Putamen (tissue), 1 donor: ENCODE results near the gene TLE3.
A peak's percentile ranks its signal among the peaks of the same experiment; 100 is the strongest.

Experiments used
- DNase-seq: peaks from one replicate; pipeline ENCODE4 v3.0.0-alpha.2; 2016; ENCODE audit warnings: low spot score

The TLE3 gene

DNA sequence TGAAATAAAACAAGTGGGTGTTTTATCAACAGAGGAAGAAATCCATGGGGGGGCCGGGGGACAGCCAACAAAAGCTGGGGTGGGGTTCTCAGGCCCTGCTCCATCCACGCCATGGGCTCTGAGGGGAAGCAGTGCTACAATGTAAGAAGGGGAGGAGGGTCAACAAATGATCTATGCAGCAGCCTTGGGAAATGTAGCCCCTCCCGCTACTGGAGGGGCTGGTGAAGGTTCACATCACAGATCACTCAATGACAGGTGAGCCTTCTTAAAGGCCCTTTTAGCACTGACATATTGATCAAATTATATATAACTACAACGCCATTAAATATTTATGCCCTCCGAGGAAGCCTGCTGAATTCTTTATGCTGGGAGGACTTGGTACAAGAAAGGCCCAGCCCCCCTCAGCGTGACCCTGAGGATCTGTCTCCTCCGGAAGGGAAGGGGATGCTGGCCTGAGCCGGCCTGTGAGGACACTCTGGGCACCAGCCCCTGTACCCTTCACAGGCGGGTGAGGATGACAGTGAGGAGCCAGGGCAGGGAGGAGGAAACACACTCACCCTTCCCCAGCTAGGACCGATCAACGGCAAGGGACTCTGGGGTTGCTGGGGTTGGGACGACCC is 15.3 kb downstream of the TLE3 start:
- no peak for DNase-seq

DNA sequence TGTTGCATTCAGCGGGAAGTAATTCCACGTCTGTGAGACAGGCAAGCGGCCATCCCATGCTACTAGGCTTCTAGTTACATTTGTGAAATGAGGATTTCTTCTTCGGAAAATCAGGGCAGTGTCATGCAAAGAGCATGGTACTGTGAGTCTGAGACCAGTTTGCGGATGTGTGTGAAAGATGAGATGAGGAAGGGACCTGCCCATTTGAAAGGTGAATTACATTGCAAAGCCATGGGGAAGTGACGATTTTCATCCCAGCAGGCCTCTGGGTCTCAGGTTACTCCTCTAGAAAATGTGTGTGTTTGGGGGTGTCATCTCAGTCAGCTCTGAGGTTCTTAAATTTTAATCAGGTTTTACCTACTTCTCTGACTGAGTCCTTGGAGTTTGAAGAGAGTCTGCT is 16.1 kb downstream of the TLE3 start:
- no peak for DNase-seq

DNA sequence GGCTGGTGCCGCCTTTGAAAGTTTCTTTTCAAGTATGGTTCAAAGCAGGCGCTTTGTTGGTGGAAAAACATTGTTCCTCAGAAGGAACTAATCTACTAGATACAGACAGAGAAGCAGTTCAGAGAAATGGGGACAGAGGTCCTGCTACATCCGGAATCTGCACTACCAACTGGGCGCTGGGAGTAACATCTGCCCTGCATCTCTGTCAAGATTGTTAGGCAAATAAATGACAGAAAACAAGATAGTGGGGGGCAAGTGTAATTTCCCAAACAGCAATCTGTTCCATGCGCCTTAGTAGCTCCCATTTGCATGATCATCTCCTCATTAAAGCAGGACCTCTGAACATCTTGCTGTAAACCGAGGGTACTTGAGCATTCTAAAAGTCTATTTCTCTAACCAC is 17.4 kb downstream of the TLE3 start:
- DNase-seq = no peak

DNA sequence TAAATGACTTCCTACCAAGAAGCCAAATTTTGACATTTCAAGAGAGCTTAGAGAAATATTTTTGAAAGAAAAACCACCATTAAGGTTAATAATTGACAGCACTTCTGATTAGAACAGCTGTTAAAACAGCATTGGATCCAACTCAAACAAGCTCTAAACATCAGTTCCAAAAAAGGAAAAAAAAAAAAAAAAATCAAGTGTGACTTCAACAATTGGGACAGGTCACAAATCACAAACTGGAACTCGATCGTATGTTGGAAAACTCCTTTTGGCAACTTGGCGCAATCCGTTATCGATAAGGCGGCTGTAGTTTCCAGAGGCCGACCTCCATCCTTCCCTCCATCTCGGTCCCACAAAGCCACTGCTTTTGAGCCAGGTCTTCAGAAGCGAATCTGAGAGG is 17.8 kb downstream of the TLE3 start:
- DNase-seq = no peak

DNA sequence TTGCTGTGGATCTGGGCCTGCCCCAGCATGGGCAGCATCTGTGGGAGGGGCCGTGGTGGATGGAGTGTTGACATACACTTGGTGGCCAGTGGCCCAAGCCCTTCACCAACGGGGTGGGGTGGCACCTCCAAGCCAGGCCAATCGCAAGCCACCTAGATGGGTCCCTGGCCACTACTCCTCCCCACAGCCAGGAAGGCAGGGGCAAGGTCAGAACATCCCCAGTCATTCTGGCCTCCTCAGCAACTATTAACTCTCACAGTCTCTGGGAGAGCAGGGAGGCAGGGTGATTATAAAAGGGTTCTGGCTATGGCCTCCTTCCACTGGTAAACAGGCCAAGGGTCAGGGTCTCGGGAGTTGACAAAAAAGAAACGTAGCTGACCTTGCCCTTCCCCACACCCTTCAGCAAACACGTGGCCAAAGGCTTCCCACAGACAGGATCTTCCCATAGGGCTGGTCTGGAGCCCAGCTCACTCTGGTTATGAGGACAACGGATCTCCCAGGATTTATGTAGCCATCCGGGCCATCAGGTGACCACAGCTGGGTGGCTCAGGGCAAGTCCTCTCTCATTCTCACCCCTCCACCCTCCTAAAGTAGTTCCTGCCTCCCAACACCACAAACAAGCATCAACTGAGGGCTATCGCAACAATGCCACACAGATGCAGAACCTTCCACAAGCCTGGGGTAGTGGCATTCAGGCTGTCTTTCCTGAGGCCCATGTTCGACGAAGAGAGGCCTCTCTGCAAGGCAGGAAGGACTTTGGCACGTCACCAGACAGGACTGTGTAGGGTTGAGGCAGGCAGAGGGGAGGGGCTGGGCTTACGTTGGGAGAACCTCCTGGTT is 18.9 kb downstream of the TLE3 start:
- DNase-seq = no peak

DNA sequence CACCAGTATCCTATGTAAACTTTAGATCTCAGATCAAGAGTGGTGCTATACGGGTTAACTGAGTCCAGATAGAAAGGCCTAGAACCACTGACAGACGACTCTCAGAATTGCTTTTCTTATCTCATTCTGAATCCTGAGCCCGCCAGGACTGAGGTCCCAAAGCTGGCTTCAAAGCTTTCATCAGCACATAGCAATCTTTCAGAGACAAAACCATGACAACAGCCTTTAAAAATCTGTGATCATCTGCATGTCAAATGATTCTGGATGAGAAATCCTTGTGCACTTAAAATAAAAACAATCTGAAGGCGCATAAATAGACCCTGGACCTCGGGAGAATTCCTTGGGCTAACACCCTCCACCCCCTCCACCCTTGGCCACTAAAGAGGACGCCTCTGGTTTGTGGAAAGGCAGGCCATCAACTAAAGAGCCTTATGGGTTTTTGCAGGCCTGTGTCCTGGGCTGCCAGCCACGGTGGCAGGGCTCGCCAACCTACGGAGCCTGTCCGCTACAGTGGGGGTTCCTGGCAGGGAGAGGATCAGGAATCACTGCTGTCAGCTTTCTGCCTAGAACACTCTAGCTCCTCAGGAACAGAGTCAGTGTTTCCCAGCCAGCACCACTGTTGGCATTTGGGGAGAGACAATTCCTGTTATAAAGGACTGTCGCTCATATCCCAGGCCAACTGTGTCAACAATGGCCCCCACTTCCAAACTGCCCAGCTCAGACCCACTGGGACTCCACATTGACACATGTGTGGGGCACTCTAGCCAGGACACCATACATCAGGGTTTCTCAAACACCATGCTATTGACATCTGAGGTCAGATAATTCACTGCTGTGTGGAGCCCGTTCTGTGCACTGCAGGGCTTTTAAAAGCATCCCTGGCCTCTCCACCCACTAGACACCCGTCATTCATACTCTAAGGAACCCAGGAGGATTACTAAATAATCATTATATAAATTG is 20.2 kb downstream of the TLE3 start:
- no peak for DNase-seq

DNA sequence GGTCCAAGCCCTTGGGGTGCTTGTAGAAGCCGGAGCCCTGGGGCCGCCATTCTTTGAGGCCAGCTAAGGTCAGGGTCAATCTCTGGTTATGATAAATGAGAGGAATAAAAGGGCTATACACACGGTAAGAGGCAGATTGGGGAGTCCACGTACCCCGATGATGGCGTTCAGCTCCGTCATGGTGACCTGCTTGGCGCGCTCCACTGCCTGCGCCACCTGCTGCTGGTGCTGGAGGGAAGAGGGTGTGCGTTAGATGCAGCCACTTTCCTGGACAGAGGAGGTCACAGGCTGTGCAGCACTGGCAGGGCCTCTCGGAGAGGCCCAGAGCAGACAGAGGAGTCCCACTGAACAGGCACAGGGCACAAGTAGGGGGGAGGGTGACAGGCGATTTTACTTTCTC is 23.3 kb downstream of the TLE3 start:
- no peak for DNase-seq

DNA sequence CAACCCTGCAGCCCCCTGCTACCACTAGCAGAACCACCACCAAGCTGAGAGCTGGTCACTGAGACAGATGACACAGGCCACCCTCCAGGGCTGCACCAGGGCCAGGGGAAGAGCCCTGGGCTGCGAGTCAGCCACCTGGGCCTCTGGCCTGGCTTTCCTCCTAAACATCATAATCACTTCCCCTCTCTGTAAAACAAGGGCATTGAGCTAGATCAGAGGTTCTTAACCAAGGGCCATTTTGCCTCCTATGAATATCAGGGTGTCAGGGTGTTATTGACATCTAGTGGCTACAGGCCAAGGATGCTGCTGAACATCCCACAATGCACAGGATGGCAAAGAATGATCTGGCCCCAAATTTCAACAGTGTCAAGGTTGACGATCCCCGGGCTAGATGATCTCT is 25.2 kb downstream of the TLE3 start:
- DNase-seq = no peak

DNA sequence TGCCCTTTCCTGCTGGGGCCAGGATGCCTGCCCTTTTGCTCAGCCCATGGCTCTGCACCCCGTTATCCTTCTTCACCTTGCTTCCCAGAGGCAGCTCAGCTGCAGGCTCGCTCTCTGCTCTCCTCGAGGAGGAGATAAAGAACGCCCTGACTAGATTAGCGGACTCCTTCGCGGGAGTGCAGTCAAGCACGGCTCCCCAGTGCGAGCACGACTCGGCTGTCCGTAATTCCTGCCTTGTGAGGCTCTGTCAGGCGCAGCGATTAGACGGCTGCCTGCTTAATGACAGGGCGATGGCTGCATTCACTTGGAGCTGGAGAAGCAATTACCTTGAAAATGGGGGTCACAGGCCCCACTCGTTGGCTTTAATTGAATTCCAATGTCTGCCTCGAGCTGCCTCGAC is 25.9 kb downstream of the TLE3 start:
- no peak for DNase-seq

DNA sequence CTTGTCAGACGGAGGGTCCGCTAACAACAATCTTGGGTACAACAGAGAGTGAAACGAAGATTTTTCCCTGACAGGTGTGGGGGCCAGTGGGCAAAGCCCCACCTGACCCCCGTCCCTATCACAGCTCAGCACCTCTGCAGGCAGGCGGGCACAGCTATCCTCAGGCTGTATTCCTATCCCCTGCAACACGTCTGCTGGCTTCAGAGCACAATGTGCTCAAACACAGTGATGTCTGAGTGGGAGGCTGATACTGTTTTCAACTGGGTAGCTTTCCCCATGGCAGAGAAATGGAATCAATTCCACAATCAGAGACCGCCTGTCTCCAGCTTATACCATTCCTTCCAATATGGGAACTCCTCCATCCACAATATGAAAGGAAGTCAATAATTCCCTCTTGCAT is 28.0 kb downstream of the TLE3 start:
- DNase-seq = no peak

DNA sequence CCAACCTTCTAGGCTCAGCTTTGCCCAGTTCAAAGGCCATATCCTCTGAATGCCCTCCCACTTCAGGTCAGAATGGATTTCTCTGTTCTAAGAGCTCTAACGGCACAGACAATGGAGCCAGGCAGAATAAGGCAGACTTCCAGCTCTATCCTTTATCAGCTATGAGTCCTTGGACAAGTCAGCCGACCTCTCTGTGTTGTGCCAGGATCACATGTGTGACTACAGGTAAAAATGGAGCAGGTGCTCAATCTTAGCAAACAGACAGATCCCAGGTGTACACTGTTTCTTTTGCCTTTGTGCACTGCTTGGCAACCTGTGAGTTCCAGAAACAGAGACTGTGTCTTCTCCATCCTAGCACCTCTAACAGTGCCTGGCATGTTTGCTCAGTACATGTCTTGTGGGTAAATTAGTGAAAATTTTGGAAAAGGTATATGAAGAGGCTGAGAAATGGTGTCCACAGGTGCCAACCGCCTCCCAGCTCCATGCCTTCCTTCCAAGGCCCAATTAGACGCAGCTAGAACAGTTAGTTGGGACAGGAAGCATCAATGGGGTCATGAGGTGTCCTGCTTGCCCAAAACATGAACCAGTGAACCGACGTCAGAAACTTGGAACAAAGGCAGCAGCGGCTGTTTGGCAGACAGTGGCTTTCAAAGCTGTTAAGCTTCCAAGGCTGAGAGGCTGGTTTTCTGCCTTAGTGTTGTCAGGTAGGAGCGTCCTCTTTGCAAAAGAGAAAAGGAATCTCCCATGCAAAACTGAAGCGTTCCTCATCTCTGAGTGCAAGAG is 28.7 kb downstream of the TLE3 start:
- no peak for DNase-seq

DNA sequence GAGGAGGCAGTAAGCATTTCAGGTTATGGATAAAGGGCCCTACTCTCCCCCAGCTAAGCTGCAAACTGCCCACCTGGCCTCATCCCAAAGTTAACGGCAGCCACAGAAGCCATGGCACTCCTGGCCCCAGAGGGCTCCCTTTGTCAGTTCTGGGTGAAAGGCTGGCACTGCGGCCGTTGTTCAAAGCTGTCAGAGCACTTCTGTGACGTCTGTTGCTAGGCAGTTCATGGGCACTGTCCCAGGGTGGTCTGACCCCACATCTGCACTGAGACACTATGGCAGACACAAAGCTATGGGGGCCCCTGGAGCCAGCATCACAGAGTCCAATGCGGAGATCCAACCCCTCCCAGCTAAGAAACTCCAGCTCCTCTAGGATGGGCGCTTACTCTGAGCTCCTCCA is 30.0 kb downstream of the TLE3 start:
- DNase-seq = no peak

DNA sequence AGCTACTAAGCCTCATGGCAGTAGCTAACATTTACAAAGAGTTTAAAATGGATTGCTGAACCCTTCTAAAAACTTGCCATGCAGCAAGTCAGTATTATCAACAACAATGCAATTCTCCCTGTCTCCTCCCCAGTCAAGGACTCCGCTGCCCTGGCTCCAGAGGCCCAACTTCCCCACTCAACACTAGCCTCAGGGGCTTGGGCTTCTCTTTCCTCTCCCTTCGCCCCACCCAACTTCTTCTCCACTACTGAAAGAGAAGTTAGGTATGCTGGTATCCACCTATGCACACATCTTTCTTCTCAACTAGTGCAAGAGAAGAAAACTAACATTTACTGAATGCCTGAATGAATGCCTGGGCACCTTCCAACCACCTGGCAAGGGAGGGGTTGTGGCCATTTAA is 30.7 kb downstream of the TLE3 start:
- DNase-seq = no peak

DNA sequence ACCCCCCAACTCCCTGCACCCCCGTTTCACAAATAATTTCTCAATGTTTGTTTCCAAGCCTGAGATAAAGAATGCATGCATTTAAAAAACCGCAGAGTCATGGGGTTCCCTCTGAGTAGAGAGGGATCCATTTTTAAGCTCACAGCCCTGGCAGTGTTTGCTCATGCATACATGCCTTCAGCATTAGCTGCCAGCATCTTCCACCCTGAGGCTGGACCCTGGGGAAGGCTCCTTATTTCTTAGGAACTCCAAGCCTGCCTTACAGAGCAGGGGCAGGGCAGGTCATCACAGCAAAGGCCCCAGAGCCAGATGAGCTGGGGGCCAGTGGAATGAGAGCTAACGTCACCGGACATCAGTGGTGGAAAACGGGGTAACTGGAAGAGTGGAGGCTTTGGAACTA is 31.3 kb downstream of the TLE3 start:
- DNase-seq = no peak

DNA sequence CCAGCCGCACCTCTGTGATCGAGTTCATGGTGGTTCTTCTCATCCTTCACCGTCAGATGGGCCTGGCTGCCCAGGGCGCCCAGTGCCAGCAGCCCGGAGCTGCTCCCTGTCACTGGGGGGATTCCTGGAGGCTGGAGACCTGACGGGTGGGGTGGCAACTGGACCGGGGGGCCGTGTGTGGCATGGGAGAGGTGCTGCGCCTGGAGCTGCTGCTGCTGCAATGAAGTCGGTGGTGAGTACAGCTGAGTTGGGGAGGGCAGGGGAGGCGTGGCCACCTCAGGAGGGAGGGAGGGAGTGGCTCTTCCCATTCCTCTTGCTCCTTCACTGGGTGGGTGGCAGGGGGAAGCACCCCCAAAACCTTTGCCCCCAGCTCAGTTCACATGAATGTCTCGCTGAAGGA is 31.7 kb downstream of the TLE3 start:
- no peak for DNase-seq

DNA sequence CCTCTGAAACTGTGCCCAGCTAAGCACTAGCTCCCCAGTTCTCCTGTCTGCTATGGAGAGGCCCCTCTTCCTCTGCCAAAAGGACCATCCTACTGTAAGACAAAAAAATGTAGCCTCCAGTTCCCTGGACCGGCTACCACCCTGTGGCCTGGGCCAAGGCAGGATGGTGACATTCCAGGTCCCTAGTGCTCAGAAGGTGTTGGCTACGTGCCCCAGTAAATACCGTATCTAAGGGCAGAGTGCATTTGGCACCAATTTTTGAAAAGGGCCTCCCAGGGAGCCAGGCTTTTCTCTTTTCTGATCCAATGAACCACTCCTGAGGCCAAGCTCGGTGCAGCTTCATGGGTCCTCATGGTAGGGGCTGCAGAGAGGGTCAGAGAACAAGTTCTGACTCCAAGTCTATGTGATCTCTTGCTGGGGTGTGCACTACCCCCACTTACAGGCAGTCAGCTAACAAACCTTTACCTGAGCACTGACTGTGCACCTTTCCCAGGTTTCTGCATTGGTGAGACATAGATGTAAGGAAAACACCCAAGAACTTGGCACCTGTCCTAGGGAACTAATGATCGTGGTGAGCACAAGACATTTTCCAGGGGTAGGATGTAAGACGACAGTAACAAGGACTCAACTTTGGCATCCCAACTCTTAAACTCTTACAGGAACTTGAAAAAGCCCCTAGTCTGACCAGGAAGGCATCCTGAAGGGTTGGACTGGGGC is 32.6 kb downstream of the TLE3 start:
- DNase-seq = no peak

DNA sequence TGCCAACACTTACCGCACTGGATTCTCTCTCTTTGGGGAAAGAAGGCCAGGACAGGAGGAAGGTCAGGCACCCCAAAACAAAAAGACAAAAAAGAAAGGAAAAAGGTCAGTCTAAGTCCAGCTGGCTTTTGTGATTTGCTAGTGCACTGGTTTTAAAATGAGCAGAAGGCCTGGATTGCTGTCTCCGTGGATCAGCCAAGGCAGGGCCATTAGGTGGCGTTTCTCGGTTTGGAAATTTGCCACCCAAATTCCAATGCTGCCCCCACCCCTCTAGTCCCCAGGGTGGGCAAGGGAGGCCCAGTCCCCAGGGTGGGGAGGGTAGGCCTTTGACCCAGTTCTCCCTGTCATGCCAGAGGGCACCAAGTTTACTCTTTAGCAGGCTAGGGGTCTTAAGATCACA is 33.3 kb downstream of the TLE3 start:
- no peak for DNase-seq

DNA sequence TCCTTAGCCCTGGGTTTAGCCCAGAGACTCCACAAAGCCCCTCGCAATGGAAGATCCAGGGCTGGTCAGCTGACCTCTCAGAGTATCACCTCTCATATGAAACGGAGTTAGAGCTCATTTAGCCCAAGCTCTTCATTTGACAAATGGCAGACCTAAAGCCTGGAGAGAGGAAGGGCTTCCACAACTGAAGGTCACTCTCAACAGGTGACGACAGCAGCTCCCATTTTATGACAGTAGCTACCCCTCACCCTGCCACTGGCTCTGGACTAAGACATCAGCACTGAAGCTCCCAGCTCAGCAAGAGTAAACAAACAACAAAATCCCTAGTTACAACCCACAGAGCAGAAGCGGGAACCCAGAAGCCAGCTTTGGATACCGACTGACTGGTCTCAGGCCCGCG is 33.7 kb downstream of the TLE3 start:
- DNase-seq = no peak

DNA sequence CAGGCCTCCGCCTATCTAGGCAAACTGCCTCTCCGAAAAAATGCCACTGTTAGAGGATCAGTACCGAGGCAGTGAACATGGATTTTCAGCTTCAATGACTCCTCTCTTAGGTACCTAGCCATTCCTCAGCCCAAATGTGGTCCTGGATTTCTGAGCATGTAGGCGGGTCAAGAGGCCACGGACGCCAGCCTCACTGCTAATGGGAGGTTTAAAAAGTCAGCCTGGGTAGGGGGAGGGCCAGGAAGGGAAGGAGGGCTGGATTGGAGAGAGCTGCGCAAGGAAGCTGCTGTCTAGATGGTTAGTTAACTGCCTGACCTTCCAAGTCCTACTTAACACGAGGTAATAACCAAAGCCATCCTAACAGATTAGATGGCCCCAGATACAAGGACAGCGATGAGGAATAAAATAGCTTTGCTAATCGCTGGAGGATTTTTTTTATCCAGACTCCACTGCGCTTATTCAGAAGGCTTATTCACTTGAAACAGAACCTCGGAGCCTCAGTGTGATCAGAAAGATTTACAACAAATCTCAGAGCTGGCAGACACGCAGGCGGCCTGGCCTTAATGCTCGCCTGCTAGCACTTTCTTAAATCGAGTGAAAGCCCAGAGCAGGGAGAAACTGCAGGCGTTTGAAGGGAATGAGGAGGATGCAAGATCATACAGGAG is 34.3 kb downstream of the TLE3 start:
- no peak for DNase-seq

DNA sequence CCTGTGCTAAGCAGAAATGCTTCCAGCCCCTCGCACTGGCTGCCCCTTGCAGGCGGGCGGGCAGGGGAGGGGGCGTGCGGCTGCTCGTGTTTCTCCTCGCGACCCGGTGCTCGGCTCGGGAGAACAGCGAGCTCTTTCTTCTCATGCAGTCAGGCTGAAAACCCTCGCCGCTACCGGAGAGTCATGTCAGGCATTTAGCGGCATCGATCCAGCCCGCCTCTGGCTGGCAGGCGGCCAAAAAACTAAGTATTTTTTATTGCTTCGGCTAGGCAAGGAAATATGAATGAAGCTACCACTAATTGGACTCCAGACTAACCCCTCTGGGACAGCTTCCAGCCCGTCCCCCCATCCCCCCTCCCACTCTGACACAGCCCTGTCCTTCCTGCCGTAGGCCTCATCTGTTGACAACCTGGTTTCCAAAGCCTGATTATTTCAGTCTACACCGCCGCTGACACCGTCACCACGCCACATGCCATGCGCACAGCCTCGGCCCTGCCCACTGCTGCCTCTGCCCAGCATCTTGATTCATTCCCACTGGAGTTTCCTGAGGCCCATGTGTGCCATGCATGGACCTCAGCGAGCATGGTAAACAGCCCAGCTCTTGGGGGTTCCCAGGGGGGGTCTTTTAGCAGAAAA is 35.3 kb downstream of the TLE3 start:
- DNase-seq = peak; percentile 76
